Activated T-cell treated with anti-CD3 and anti-CD28 coated beads, Interleukin-2, amount 50 U/mL, for 1 hour (primary cell): ENCODE measurements around the gene LRRC26.

Experiments used
- DNase-seq: peaks from one replicate; pipeline ENCODE4 v3.0.0-alpha.2; 2020

LRRC26 gene

GRCh38 chr9:137169896-137170358 is at the start of gene LRRC26:
LRRC26 (minus strand) TSS chr9:137170051; CDS start chr9:137169943, 108 bp downstream.
- DNase-seq = no peak

GRCh38 chr9:137218754-137219271 is 49.0 kb upstream of the LRRC26 start:
- DNase-seq = no peak

DNA sequence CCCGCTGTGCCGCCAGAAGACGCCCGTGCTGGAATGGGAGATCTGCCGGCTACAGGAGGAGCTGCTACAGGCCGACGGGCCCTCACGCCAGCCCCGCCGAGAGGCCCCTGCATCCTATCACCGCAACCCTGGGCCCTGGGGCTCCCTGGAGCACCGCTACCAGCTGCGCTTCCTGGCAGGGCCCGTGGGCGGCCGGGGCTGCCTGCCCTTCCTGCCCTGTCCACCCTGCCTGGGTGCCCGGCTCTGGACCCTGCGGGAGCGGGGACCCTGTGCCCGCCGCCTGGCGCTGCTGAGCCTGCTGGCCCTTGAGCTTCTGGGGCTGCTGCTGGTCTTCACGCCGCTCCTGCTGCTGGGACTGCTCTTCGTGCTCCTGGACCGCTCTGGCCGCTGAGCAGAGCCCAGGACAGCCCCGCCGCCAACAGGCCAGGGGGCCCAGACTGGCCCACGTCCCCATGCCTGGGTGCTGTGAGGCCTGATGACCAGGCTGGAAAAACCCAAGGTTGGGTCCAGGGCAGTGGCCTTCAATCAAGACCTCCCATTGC is 48.4 kb upstream of the LRRC26 start:
- DNase-seq = no peak

GRCh38 chr9:137217276-137218211 is 47.7 kb upstream of the LRRC26 start:
- no peak for DNase-seq

- DNase-seq = no peak
Observed at GRCh38 chr9:137216188-137216965, 46.5 kb upstream of the LRRC26 start.

DNA sequence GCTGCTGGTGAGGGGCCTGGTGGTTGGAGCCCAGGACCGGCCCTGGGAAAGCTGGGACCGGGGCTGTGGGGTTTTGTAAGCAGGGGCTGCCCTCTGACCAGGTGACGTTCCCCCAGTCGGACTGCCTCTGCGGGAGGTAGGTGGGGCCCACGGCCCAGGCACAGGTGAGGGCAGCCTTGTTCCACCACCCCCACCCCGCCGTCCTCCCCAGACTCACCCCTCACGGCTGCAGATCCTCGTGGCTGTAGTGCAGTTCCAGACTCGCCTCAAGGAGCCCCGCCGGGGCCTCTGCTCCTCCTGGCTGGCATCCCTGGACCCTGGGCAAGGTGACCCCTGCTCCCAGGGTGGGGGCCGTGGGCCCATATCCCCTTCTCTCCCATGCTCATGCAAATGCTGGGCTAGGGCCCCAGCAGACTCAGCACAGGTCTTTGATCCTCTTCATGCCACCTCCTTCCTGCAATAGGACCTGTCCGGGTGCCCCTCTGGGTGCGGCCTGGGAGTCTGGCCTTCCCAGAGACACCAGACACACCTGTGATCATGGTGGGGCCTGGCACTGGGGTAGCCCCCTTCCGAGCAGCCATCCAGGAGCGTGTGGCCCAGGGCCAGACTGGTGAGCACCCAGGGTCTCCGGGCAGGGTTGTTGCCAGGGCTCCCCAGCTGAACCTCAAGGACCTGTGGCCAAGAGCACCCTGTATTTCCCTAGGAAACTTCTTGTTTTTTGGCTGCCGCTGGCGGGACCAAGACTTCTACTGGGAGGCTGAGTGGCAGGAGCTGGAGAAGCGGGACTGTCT is 45.5 kb upstream of the LRRC26 start:
- DNase-seq = no peak

GRCh38 chr9:137214620-137215019 is 44.8 kb upstream of the LRRC26 start:
- DNase-seq = no peak

GRCh38 chr9:137213160-137214060 is 43.6 kb upstream of the LRRC26 start:
- no peak for DNase-seq

DNA sequence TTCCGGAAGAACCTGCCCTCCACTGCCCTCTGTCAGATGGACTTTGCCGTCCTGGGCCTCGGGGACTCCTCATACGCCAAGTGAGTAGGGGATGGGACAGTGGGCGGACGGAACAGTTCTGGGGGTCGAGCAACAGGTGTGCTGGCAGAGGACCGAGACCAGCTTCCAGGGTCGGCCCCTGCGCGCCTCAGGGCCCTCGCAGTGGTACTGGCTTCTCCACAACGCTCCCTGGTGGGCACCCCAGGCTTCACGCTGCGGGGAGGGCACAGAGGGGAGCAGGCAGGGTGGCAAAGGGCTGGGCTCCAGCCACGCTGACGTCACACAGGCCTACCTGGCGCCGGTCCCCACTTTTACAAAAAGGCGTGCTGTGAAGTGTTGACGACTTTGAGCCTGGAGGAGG is 42.7 kb upstream of the LRRC26 start:
- no peak for DNase-seq

DNA sequence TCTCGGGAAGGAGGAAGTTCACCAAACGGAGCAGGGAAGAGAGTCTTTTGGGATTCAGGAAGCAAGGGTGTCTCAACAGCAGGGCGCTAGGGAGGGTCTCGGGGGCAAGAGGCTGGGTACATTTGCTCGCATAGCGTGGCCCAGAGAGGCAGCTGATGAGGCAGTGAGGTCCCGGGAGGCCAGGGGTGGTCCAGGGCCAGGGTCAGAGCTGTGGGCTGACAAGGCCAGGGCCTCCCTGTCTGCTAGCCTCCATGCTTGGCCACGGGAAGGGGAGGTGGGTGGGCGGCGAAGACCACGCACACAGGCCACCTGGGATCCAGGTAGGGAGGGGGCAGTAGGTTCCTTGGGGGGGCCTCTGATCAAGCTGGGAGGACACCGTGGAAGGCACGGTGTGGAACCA is 41.7 kb upstream of the LRRC26 start:
- DNase-seq = no peak

DNA sequence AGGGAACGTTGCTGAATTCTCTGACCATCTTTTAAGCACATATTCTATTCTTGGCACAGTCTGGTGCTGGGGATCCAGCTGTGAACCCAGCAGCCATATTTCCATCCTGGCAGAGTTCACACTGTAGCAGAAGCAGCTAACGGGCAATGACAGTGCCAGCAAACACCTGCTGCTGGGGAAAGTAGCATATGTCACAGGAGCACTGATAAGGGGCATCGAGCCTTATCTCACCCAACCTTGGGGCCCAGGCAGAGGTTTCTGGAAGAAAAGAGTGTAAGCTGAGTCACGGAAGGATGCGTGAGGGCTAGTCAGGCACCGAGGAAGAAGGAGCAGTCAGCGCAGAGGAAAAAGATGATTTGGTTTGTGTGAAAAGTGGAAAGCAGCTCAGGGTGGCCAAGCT is 36.8 kb upstream of the LRRC26 start:
- no peak for DNase-seq

GRCh38 chr9:137205126-137206069 is 35.5 kb upstream of the LRRC26 start, which contains the start of the genes NDOR1 and TMEM203:
NDOR1 (plus strand) TSS chr9:137205700; CDS start chr9:137205778, 78 bp downstream.
TMEM203 (minus strand) TSS chr9:137205648; CDS start chr9:137205414, 234 bp downstream.
- DNase-seq = peak; percentile 93

DNA sequence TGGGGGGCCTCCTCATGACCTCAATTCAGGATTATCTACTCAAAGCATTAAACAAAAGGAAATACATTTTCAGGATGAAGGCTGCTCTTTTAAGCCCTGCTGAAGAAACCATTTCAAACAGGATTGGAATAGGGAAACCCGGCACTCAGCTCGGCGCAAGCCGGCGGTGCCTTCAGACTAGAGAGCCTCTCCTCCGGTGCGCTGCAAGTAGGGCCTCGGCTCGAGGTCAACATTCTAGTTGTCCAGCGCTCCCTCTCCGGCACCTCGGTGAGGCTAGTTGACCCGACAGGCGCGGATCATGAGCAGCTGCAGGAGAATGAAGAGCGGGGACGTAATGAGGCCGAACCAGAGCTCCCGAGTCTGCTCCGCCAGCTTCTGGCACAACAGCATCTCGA is 34.9 kb upstream of the LRRC26 start:
- DNase-seq = no peak

GRCh38 chr9:137202966-137203365 is 33.1 kb upstream of the LRRC26 start:
- no peak for DNase-seq

GRCh38 chr9:137201205-137201868 is 31.5 kb upstream of the LRRC26 start:
- DNase-seq = no peak

DNA sequence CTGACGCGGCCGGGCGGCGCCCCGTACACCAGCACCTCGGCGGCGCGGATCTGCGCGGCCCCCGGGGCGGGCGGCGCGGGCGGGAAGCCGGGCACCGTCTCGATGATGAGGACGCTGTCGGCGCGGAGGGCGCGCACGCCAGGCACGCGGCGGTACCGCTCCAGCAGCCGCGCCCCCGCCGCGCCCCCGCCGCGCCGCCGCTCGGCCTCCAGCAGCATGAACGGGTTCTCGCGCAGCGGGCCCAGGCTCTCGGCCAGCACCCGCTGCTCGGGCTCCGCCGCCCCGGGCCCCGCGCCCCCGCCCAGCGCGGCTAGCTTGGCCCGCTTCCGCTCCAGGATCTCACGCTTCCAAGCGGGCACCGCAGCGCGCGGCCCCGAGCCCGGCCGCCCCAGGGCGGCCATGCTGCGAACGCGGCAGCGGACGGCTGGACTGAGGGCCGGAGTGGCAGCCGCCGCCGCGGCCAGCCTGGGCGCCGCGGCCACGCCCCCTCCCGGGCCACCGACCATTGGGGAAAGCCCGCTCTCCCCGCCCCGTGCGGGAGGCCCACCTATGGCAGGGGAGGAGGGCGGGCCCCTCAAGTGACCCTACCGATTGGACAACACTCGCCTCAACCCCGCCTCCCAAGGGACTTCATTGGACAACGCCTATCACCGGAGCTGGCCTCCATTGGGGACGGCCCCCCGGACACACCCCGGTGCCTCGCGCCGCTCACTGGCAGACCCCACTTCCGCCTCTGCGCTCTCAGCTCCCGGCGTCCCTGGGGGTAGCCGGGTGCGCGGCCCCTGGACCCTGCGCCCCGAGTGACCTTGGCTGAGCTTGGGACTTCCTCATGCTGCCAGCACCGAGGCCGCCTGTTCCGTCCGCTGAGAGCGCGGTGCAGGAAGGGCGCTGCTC is 30.7 kb upstream of the LRRC26 start, which contains the start of gene TPRN:
Gene TPRN (minus strand): TSS at position 431 of the 894 bp plus-strand sequence. CDS start 30 bp downstream, at position 401.
- DNase-seq = peak; percentile 96

- DNase-seq = no peak
Observed at GRCh38 chr9:137199411-137200121, 29.7 kb upstream of the LRRC26 start.
